ENCODE results near the gene FEV. TPM values are rescaled to one million over a fixed set of nuclear protein-coding genes. Genes with fewer than 3 reads are reported as not detected.

FEV gene
- total RNA-seq, 1 donor from 2014 or later: not detected

GRCh38 chr2:218993345-218994315 lies 8.6 kb upstream of the FEV start, which contains the start of gene CRYBA2:
Gene CRYBA2 (minus strand): TSS chr2:218993422. CDS start chr2:218993176, 246 bp downstream.
- Mint-ChIP-seq H3K36me3 (ENCODE audit: low read depth) (no peaks in the 10 kb centered on the region), H3K4me1 (peaks cover 3% of the 10 kb centered on the region), H3K27me3 (peaks cover 88% of the 10 kb centered on the region), H3K4me3 (no peak within 1 kb of the TSS), H3K27ac (no peak within 1 kb of the TSS), H3K9me3 (no peaks in the 10 kb centered on the region)
- no peak for DNase-seq
- intact Hi-C loops (cut with micrococcal nuclease): no loop called here

GRCh38 chr2:218992703-218993344 lies 7.8 kb upstream of the FEV start:
- Mint-ChIP-seq H3K27ac (no peak overlapping the region), H3K4me3 (no peak overlapping the region), H3K9me3 (no peaks in the 10 kb centered on the region), H3K4me1 (peaks cover 3% of the 10 kb centered on the region), H3K36me3 (ENCODE audit: low read depth) (no peaks in the 10 kb centered on the region), H3K27me3 (peaks cover 83% of the 10 kb centered on the region)
- DNase-seq: no peak
- intact Hi-C loops (cut with micrococcal nuclease): no loop called here

- peaks cover 84% of the 10 kb centered on the region for H3K27me3 Mint-ChIP-seq
- no peak overlapping the region for H3K4me3 Mint-ChIP-seq
- H3K4me1 Mint-ChIP-seq: peaks cover 3% of the 10 kb centered on the region
- no peaks in the 10 kb centered on the region for H3K36me3 Mint-ChIP-seq (ENCODE audit: low read depth)
- H3K27ac Mint-ChIP-seq: no peak overlapping the region
- no peak for DNase-seq
- H3K9me3 Mint-ChIP-seq: no peaks in the 10 kb centered on the region
- intact Hi-C loops (cut with micrococcal nuclease): no loop called here
These were observed 7.2 kb upstream of the FEV start for GRCh38 chr2:218992196-218992595.

- Mint-ChIP-seq H3K4me3 (no peak overlapping the region), H3K9me3 (no peaks in the 10 kb centered on the region), H3K4me1 (peaks cover 3% of the 10 kb centered on the region), H3K27ac (no peak overlapping the region), H3K36me3 (ENCODE audit: low read depth) (no peaks in the 10 kb centered on the region), H3K27me3 (peaks cover 85% of the 10 kb centered on the region)
- intact Hi-C loops (cut with micrococcal nuclease): no loop called here
- DNase-seq: no peak
These were observed 6.7 kb upstream of the FEV start for GRCh38 chr2:218991674-218992168.

- no peaks in the 10 kb centered on the region for H3K9me3 Mint-ChIP-seq
- no peak for DNase-seq
- H3K27me3 Mint-ChIP-seq: peaks cover 87% of the 10 kb centered on the region
- no peak overlapping the region for H3K27ac Mint-ChIP-seq
- no peak overlapping the region for H3K4me3 Mint-ChIP-seq
- intact Hi-C loops (cut with micrococcal nuclease): no loop called here
- peaks cover 2% of the 10 kb centered on the region for H3K36me3 Mint-ChIP-seq (ENCODE audit: low read depth)
- H3K4me1 Mint-ChIP-seq: peaks cover 5% of the 10 kb centered on the region
These were observed 5.6 kb upstream of the FEV start for GRCh38 chr2:218990612-218991011.

GRCh38 chr2:218990052-218990451 lies 5.1 kb upstream of the FEV start:
- H3K4me3 Mint-ChIP-seq: no peak overlapping the region
- H3K9me3 Mint-ChIP-seq: no peaks in the 10 kb centered on the region
- intact Hi-C loops (cut with micrococcal nuclease): no loop called here
- peaks cover 5% of the 10 kb centered on the region for H3K4me1 Mint-ChIP-seq
- DNase-seq: no peak
- no peak overlapping the region for H3K27ac Mint-ChIP-seq
- peaks cover 2% of the 10 kb centered on the region for H3K36me3 Mint-ChIP-seq (ENCODE audit: low read depth)
- peaks cover 84% of the 10 kb centered on the region for H3K27me3 Mint-ChIP-seq

GRCh38 chr2:218988650-218989049 lies 3.7 kb upstream of the FEV start:
- H3K36me3 Mint-ChIP-seq (ENCODE audit: low read depth): peaks cover 2% of the 10 kb centered on the region
- intact Hi-C loops (cut with micrococcal nuclease): loop anchor here (10.0 kb wide), 1 partner anchor 506 kb away; the partner anchor contains the start of gene GMPPA
- no peaks in the 10 kb centered on the region for H3K9me3 Mint-ChIP-seq
- peaks cover 79% of the 10 kb centered on the region for H3K27me3 Mint-ChIP-seq
- no peak overlapping the region for H3K27ac Mint-ChIP-seq
- no peak for DNase-seq
- peaks cover 4% of the 10 kb centered on the region for H3K4me1 Mint-ChIP-seq
- H3K4me3 Mint-ChIP-seq: no peak overlapping the region

GRCh38 chr2:218988164-218988563 lies 3.2 kb upstream of the FEV start:
- Mint-ChIP-seq H3K4me3 (no peak overlapping the region), H3K27me3 (peaks cover 83% of the 10 kb centered on the region), H3K9me3 (no peaks in the 10 kb centered on the region), H3K4me1 (peaks cover 4% of the 10 kb centered on the region), H3K27ac (no peak overlapping the region), H3K36me3 (ENCODE audit: low read depth) (peaks cover 2% of the 10 kb centered on the region)
- intact Hi-C loops (cut with micrococcal nuclease): loop anchor here (10.0 kb wide), 1 partner anchor 507 kb away; the partner anchor contains the start of gene GMPPA
- DNase-seq: no peak

GRCh38 chr2:218986148-218986761 lies 1.3 kb upstream of the FEV start:
- Mint-ChIP-seq H3K36me3 (ENCODE audit: low read depth) (peaks cover 2% of the 10 kb centered on the region), H3K27ac (no peak overlapping the region), H3K4me1 (peaks cover 5% of the 10 kb centered on the region), H3K9me3 (no peaks in the 10 kb centered on the region), H3K27me3 (peaks cover 81% of the 10 kb centered on the region), H3K4me3 (no peak overlapping the region)
- intact Hi-C loops (cut with micrococcal nuclease): loop anchor here (10.0 kb wide), 1 partner anchor 509 kb away; the partner anchor contains the start of gene GMPPA
- DNase-seq: no peak

GRCh38 chr2:218985325-218986091 lies 524 bp upstream of the FEV start:
- peaks cover 10% of the 10 kb centered on the region for H3K4me1 Mint-ChIP-seq
- H3K4me3 Mint-ChIP-seq: no peak overlapping the region
- H3K36me3 Mint-ChIP-seq (ENCODE audit: low read depth): peaks cover 2% of the 10 kb centered on the region
- H3K27me3 Mint-ChIP-seq: peaks cover 80% of the 10 kb centered on the region
- no peak for DNase-seq
- H3K27ac Mint-ChIP-seq: peak overlapping the region; percentile 48
- intact Hi-C loops (cut with micrococcal nuclease): loop anchor here (10.0 kb wide), 1 partner anchor 509 kb away; the partner anchor contains the start of gene GMPPA
- H3K9me3 Mint-ChIP-seq: no peaks in the 10 kb centered on the region

- Mint-ChIP-seq H3K4me1 (peaks cover 12% of the 10 kb centered on the region), H3K27ac (peak overlapping the region; percentile 41), H3K9me3 (no peaks in the 10 kb centered on the region), H3K4me3 (no peak overlapping the region), H3K36me3 (ENCODE audit: low read depth) (peaks cover 3% of the 10 kb centered on the region), H3K27me3 (peaks cover 79% of the 10 kb centered on the region)
- DNase-seq: no peak
- intact Hi-C loops (cut with micrococcal nuclease): loop anchor here (1.0 to 10.0 kb wide), 3 partner anchors 74 to 510 kb away; partner anchors contain the start of gene GMPPA
These were observed 554 bp downstream of the FEV start for GRCh38 chr2:218984239-218985020.

GRCh38 chr2:218983934-218984238 lies 1.1 kb downstream of the FEV start:
- intact Hi-C loops (cut with micrococcal nuclease): loop anchor here (1.0 to 10.0 kb wide), 4 partner anchors 23 to 511 kb away; partner anchors contain the start of gene GMPPA
- no peak overlapping the region for H3K27ac Mint-ChIP-seq
- peaks cover 3% of the 10 kb centered on the region for H3K36me3 Mint-ChIP-seq (ENCODE audit: low read depth)
- no peaks in the 10 kb centered on the region for H3K9me3 Mint-ChIP-seq
- H3K27me3 Mint-ChIP-seq: peaks cover 76% of the 10 kb centered on the region
- no peak overlapping the region for H3K4me3 Mint-ChIP-seq
- no peak for DNase-seq
- peaks cover 12% of the 10 kb centered on the region for H3K4me1 Mint-ChIP-seq
